T-helper 22 cell (primary cell): ENCODE measurements around the gene CLEC3B.
"Not testable (repeated sequence)": the region's sequence is repeated elsewhere in the genome, so short reads cannot be mapped to it uniquely, and the experiment has no call there.

ENCODE experiments used
- DNase-seq: peaks from one replicate; pipeline ENCODE4 v3.0.0-alpha.2; 2020; ENCODE audit warnings: low read depth

The CLEC3B gene

GRCh38 chr3:45066109-45066801 is 40.2 kb downstream of the CLEC3B start:
- DNase-seq = no peak

GRCh38 chr3:45067486-45067885 is 41.4 kb downstream of the CLEC3B start:
- no peak for DNase-seq

GRCh38 chr3:45067941-45068340 is 41.8 kb downstream of the CLEC3B start:
- DNase-seq = no peak

- no peak for DNase-seq
These were observed 45.0 kb downstream of the CLEC3B start for GRCh38 chr3:45071075-45071474.

GRCh38 chr3:45075821-45076625 is 49.9 kb downstream of the CLEC3B start:
- DNase-seq = no peak

- DNase-seq = not testable (repeated sequence)
These were observed 52.2 kb downstream of the CLEC3B start for GRCh38 chr3:45078256-45078655.

GRCh38 chr3:45078910-45079522 is 52.9 kb downstream of the CLEC3B start:
- DNase-seq = no peak

- no peak for DNase-seq
These were observed 53.6 kb downstream of the CLEC3B start for GRCh38 chr3:45079715-45080114.

GRCh38 chr3:45080824-45081223 is 54.7 kb downstream of the CLEC3B start:
- no peak for DNase-seq

- DNase-seq = no peak
These were observed 55.5 kb downstream of the CLEC3B start for GRCh38 chr3:45081506-45082141.

GRCh38 chr3:45082142-45082538 is 56.0 kb downstream of the CLEC3B start:
- no peak for DNase-seq

GRCh38 chr3:45083023-45083422 is 56.9 kb downstream of the CLEC3B start:
- no peak for DNase-seq

GRCh38 chr3:45084361-45084760 is 58.3 kb downstream of the CLEC3B start:
- DNase-seq = no peak

GRCh38 chr3:45084820-45085816 is 59.0 kb downstream of the CLEC3B start:
- DNase-seq = no peak
